Measurements from ENCODE around the gene SPPL2B. TPM values are rescaled to one million over a fixed set of nuclear protein-coding genes. Genes with fewer than 3 reads are reported as not detected.

Gene SPPL2B
- polyA plus RNA-seq, 1 experiment: 9.9 TPM

DNA sequence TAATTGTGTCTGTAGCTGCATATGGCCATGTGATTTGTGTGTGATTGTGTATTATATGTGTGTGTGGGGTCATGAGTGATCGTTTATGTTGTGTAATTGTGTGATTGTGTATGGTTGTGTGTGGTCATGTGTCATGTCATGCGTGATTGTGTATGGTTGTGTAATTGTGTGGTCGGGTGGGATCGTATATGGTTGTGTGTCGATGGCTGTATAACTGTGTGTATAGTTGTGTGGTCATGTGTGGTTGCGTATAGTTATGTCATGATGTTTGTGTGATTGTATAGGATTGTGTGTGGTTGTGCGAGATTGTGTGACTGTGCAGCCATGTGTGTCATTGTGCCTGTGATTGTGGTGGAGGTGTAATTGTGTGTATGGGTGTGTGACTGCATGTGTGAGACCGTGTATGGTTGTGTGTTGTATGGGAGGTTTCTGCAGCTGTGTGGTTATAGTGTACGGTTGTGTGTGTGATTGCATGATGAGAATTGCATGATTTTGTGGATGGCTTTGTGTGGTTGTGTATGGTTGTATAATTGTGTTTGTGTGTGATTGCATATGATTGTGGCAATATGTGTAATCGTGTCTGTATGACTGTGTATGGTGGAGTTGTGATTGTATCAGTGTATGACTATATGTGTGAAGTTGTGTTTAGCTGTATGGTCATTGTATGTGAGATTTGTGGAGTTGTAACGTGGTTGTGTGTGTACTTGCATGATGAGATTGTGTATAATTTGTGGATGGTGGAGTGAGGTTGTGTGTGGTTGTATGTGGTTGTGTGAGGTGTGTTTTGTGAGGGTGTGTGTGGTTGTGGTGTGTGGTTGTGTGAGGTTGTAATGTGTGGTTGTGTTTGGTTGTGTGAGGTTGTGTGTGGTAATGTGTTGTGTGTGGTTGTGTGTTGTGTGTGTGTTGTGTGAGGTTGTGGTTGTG lies 33.8 kb downstream of the SPPL2B start:
- CTCF ChIA-PET: no interaction called here

DNA sequence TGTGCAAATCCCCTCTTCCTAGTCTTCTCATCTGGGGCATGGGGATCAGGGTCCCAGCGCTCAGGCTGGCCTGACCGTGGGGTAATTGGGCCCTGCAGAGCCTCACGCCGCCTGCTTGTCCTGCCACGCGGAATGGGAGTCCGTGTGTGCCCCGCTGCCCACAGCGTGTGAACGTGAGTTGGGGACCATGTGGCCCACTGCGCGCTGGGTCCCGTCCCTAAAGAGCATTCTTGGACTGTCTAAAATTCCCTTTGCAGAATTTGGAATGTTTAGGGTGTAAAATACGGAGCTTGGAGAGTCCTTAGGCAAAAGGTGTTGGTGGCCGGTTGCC lies 34.5 kb downstream of the SPPL2B start:
- Histone ChIP-seq H3K27me3 (ENCODE audit: control insufficient read depth, insufficient read depth, low read length) (peaks cover 24% of the 10 kb centered on the region), H3K9me3 (ENCODE audit: control insufficient read depth, insufficient read depth, low read length) (peaks cover 14% of the 10 kb centered on the region), H3K4me3 (ENCODE audit: low read depth, low read length) (no peak overlapping the region), H3K27ac (ENCODE audit: low read depth, low read length) (no peak overlapping the region)
- no peak for DNase-seq (ENCODE audit: low read depth, low spot score)
- ChIA-PET CTCF (no interaction called here), POLR2A (no interaction called here)
- TF ChIP-seq, protein P1, sequence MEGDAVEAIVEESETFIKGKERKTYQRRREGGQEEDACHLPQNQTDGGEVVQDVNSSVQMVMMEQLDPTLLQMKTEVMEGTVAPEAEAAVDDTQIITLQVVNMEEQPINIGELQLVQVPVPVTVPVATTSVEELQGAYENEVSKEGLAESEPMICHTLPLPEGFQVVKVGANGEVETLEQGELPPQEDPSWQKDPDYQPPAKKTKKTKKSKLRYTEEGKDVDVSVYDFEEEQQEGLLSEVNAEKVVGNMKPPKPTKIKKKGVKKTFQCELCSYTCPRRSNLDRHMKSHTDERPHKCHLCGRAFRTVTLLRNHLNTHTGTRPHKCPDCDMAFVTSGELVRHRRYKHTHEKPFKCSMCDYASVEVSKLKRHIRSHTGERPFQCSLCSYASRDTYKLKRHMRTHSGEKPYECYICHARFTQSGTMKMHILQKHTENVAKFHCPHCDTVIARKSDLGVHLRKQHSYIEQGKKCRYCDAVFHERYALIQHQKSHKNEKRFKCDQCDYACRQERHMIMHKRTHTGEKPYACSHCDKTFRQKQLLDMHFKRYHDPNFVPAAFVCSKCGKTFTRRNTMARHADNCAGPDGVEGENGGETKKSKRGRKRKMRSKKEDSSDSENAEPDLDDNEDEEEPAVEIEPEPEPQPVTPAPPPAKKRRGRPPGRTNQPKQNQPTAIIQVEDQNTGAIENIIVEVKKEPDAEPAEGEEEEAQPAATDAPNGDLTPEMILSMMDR (IDR thresholded peaks at IDR 0.05; ENCODE audit: low read depth, low read length): no peak

More for the DNA sequence above, 33.8 kb downstream of the SPPL2B start:
- TF ChIP-seq, protein P1 (IDR thresholded peaks at IDR 0.05; ENCODE audit: low read depth, low read length): no peak
- POLR2A ChIA-PET: no interaction called here
- DNase-seq (ENCODE audit: low read depth, low spot score): no peak
- H3K9me3 ChIP-seq (ENCODE audit: control insufficient read depth, insufficient read depth, low read length): peaks cover 14% of the 10 kb centered on the region
- H3K27me3 ChIP-seq (ENCODE audit: control insufficient read depth, insufficient read depth, low read length): peaks cover 24% of the 10 kb centered on the region
- no peak overlapping the region for H3K4me3 ChIP-seq (ENCODE audit: low read depth, low read length)
- H3K27ac ChIP-seq (ENCODE audit: low read depth, low read length): no peak overlapping the region

- Histone ChIP-seq H3K27me3 (ENCODE audit: control insufficient read depth, insufficient read depth, low read length) (peaks cover 24% of the 10 kb centered on the region), H3K9me3 (ENCODE audit: control insufficient read depth, insufficient read depth, low read length) (peaks cover 14% of the 10 kb centered on the region), H3K27ac (ENCODE audit: low read depth, low read length) (no peak overlapping the region), H3K4me3 (ENCODE audit: low read depth, low read length) (no peak overlapping the region)
- no peak for DNase-seq (ENCODE audit: low read depth, low spot score)
- CTCF ChIA-PET: no interaction called here
- TF ChIP-seq, protein P1 (IDR thresholded peaks at IDR 0.05; ENCODE audit: low read depth, low read length): no peak
- POLR2A ChIA-PET: no interaction called here
Measured at GRCh38 chr19:2363419-2363818, 34.9 kb downstream of the SPPL2B start.

DNA sequence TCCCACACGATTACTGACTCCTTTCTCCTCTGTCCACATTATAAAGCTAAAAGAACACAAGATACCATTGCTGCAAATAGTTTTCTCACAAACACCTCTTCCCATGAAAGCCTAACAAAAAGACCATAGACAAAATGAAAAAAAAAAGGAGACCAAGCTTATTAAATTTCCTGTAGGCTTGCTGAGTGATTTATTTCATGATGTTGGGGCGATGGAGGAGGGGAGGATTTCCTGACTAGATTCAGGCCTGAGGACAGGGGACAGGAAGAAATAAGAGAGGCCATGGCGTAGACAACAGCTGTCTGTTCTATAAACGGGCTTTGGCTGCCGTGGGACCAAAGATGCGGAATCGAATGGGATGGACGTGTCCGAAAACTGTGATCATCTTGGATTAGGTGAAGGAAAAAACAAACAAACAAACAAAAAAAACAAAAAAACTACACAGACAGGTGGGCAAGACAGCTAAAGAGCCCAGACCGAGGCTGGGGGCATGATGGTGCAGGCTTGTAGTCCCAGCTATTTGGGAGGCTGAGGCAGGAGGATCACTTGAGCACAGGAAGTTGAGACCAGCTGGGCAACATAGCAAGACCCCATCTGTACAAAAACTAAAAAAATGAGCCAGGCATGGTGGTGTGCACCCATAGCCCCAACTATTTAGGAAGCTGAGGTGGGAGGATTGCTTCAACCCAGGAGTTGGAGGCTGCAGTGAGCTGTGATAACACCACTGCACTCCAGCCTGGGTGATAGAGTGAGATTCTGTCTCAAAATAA lies 36.9 kb downstream of the SPPL2B start:
- CTCF ChIA-PET: interaction anchor here (0.6 to 1.0 kb wide), 2 partner anchors 25 to 210 kb away, joined by 3 read pairs; no protein-coding TSS in a partner anchor
- DNase-seq (ENCODE audit: low read depth, low spot score): no peak
- Histone ChIP-seq H3K9me3 (ENCODE audit: control insufficient read depth, insufficient read depth, low read length) (peaks cover 16% of the 10 kb centered on the region), H3K27me3 (ENCODE audit: control insufficient read depth, insufficient read depth, low read length) (peaks cover 9% of the 10 kb centered on the region), H3K4me3 (ENCODE audit: low read depth, low read length) (no peak overlapping the region), H3K27ac (ENCODE audit: low read depth, low read length) (no peak overlapping the region)
- TF ChIP-seq, protein P1 (IDR thresholded peaks at IDR 0.05; ENCODE audit: low read depth, low read length): no peak
- POLR2A ChIA-PET: interaction anchor here (0.8 kb wide), 1 partner anchor 11 kb away, joined by 3 read pairs; no protein-coding TSS in a partner anchor

DNA sequence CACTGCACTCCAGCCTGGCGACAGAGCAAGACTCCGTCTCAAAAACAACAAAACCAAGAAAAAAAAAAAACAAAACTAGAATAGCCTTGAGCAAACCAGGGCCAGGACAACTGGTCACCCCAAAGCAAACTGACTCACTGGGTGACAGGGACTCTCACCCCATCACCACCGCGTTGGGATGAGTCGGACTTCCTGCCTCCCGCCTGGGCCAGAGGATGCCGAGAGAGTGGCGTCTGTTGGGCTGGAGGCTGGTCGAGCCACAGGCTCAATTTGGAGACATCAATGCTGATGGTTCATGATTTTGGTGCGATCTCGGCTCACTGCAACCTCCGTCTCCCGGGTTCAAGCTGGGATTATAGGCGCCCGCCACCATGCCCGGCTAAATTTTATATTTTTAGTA lies 43.2 kb downstream of the SPPL2B start:
- H3K4me3 ChIP-seq (ENCODE audit: low read depth, low read length): no peak overlapping the region
- H3K27me3 ChIP-seq (ENCODE audit: control insufficient read depth, insufficient read depth, low read length): no peaks in the 10 kb centered on the region
- peaks cover 17% of the 10 kb centered on the region for H3K9me3 ChIP-seq (ENCODE audit: control insufficient read depth, insufficient read depth, low read length)
- POLR2A ChIA-PET: no interaction called here
- TF ChIP-seq, protein P1 (IDR thresholded peaks at IDR 0.05; ENCODE audit: low read depth, low read length): no peak
- CTCF ChIA-PET: no interaction called here
- no peak overlapping the region for H3K27ac ChIP-seq (ENCODE audit: low read depth, low read length)
- no peak for DNase-seq (ENCODE audit: low read depth, low spot score)
